SK-N-SH treated with all-trans-retinoic acid at 6 μM for 48 hours (cell line): ENCODE results near the gene RNU6-7.

Experiments used
- ATAC-seq: fragments of 200-7000 bp; cut with Tn5 transposase; 3 replicates; pipeline ENCODE4 v1.9.1; 2020; ENCODE audit warnings: mild to moderate bottlenecking, moderate library complexity
- ARNTL ChIP-seq: fragments of 450-650 bp; formaldehyde crosslinking; IDR thresholded peaks from 2 replicates; pipeline ENCODE4 v1.5.0; 2020; ENCODE audit warnings: low read depth, mild to moderate bottlenecking, moderate library complexity, borderline replicate concordance
- BACH2 ChIP-seq: fragments of 250-450 bp; sonication (Bioruptor Pico); IDR thresholded peaks from 2 replicates; pipeline ENCODE4 v1.9.0; 2021; ENCODE audit warnings: mild to moderate bottlenecking, borderline replicate concordance
- CSRNP3 ChIP-seq: fragments of 250-450 bp; sonication (Bioruptor Pico); IDR thresholded peaks from 2 replicates; pipeline ENCODE4 v1.5.1; 2021; ENCODE audit warnings: mild to moderate bottlenecking, moderate library complexity
- GLIS3 ChIP-seq: fragments of 250-450 bp; sonication (Bioruptor Pico); IDR thresholded peaks from 2 replicates; pipeline ENCODE4 v1.5.0; 2020; ENCODE audit warnings: mild to moderate bottlenecking, moderate library complexity
- OSR1 ChIP-seq: fragments of 250-450 bp; sonication (Bioruptor Pico); IDR thresholded peaks from 2 replicates; pipeline ENCODE4 v1.8.0; 2022; ENCODE audit warnings: moderate library complexity, mild to moderate bottlenecking, inconsistent platforms
- POU6F1 ChIP-seq: fragments of 250-450 bp; sonication (Bioruptor Pico); IDR thresholded peaks from 2 replicates; pipeline ENCODE4 v1.8.0; 2021; ENCODE audit warnings: low read depth, mild to moderate bottlenecking, moderate library complexity, borderline replicate concordance
- PPARA ChIP-seq: fragments of 250-450 bp; sonication (Bioruptor Pico); IDR thresholded peaks from 2 replicates; pipeline ENCODE4 v1.5.0; 2020; ENCODE audit warnings: mild to moderate bottlenecking, borderline replicate concordance
- SNAI2 ChIP-seq: fragments of 250-450 bp; sonication (Bioruptor Pico); IDR thresholded peaks from 2 replicates; pipeline ENCODE4 v1.5.0; 2020; ENCODE audit warnings: mild to moderate bottlenecking, moderate library complexity
- TCF4 ChIP-seq: fragments of 250-450 bp; sonication (Bioruptor Pico); IDR thresholded peaks from 2 replicates; pipeline ENCODE4 v1.8.0; 2021; ENCODE audit warnings: mild to moderate bottlenecking, moderate library complexity, borderline replicate concordance
- TOX ChIP-seq: fragments of 250-450 bp; sonication (Bioruptor Pico); IDR thresholded peaks from 2 replicates; pipeline ENCODE4 v1.8.0; 2021; ENCODE audit warnings: mild to moderate bottlenecking, moderate library complexity, borderline replicate concordance
- TSHZ2 ChIP-seq: fragments of 250-450 bp; sonication (Bioruptor Pico); IDR thresholded peaks from 2 replicates; pipeline ENCODE4 v1.5.0; 2020; ENCODE audit warnings: mild to moderate bottlenecking, moderate library complexity
- ZC3H10 ChIP-seq: fragments of 250-450 bp; sonication (Bioruptor Pico); IDR thresholded peaks from 2 replicates; pipeline ENCODE4 v1.5.1; 2021; ENCODE audit warnings: mild to moderate bottlenecking, moderate library complexity
- ZFP3 ChIP-seq: fragments of 250-450 bp; sonication (Bioruptor Pico); IDR thresholded peaks from 2 replicates; pipeline ENCODE4 v1.5.0; 2020; ENCODE audit warnings: mild to moderate bottlenecking, moderate library complexity
- ZFP30 ChIP-seq: fragments of 450-650 bp; formaldehyde crosslinking; IDR thresholded peaks from 2 replicates; pipeline ENCODE4 v1.5.0; 2022; ENCODE audit warnings: mild to moderate bottlenecking, moderate library complexity
- ZNF565 ChIP-seq: fragments of 450-650 bp; formaldehyde crosslinking; conservative IDR thresholded peaks from 2 replicates; pipeline ENCODE4 v1.5.0; 2020; ENCODE audit warnings: low read depth, mild to moderate bottlenecking, moderate library complexity
- ZNF8 ChIP-seq: fragments of 450-650 bp; formaldehyde crosslinking; IDR thresholded peaks from 2 replicates; pipeline ENCODE4 v1.5.0; 2020; ENCODE audit warnings: mild to moderate bottlenecking, moderate library complexity
- TF ChIP-seq, protein P1 (sequence below): fragments of 250-450 bp; sonication (Bioruptor Pico); IDR thresholded peaks from 2 replicates; pipeline ENCODE4 v1.8.0; 2020; ENCODE audit warnings: mild to moderate bottlenecking, moderate library complexity, borderline replicate concordance

Gene RNU6-7

DNA sequence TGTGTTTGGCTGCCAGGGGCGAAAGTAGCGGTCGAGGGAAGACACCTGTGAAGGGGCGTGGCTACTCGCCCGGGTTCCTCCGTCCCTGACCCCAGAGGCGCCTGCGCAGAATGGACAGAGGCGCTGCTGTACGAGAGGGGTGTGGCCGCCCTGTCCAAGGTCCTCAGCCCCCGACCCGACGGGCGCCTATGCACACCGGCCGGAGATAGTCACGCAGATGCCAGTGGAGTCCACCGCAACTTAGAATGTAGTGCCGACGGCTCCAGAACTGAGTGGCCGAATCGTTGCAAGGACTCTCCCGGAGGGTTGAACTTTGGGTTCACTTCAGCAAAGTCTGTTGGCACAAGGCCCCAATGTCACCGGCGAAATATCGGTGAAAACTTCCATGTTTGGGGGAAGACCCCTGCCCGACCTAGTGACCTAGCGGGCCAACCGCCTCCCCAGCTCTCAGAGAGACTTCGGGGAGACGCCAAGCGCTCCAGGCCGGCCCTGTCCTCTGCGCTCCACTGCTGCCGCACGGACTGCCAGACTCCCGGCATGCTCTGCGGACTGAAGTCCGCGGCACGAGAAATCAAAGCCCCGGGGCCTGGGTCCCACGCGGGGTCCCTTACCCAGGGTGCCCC lies 541 bp upstream of the RNU6-7 start:
- 0 out of 2 replicates have a peak, but pooled peaks have one; percentile 61 for TF ChIP-seq SNAI2 (CRISPR knock-in tag)
- TF ChIP-seq ZFP30 (CRISPR knock-in tag): no peak
- ATAC-seq: peak; percentile 80

- peak; percentile 21 for ATAC-seq
Observed at GRCh38 chr14:32202491-32202997, 699 bp downstream of the RNU6-7 start.

DNA sequence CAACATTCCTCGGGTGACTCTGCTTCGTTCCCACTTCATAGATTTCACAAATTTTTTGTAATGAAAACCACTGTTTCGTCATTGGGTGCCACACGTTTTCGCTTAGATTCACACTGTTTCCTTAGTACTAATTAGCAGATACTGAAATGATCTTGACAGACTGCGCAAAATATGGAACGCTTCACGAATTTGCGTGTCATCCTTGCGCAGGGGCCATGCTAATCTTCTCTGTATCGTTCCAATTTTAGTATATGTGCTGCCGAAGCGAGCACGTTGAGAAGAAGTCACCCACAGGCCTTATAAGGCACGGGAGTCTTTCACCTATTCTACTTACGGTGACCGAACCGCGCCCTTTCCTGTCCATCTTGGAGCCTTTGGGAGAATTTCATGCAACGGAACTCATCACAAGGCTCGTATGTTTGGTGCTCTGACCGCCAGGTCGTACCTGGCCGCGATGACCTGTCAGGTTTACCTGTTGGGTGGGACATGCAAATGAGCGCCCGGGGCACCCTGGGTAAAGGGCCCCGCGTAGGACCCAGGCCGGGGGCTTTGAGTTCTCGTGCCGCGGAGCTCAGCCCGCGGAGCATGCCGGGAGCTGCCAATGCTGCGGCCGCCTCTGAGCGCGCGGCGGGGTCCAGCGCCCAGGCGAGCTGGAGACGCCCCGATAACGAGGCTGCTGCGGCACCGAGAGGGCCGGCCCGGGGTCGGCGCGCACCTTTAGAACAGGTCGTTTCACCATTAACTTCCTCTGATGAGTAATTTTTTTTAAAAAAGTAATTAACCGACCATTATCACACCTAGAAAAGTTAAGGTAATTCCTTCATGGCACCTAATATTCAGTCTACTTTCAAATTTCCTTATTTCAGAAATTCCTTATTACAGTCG lies 1.4 kb downstream of the RNU6-7 start, which contains the start of gene RNU6-8:
Gene RNU6-8 (minus strand): TSS at position 272 of the 885 bp plus-strand sequence.
- ATAC-seq: peak; percentile 88
- TF ChIP-seq ZNF565 (no peak), ZFP3 (CRISPR knock-in tag) (no peak), TCF4 (CRISPR knock-in tag) (0 out of 2 replicates have a peak, but pooled peaks have one; percentile 13), SNAI2 (CRISPR knock-in tag) (no peak), ZNF8 (CRISPR knock-in tag) (no peak), ARNTL (CRISPR knock-in tag) (no peak)

More at GRCh38 chr14:32202491-32202997, 699 bp downstream of the RNU6-7 start:
- TF ChIP-seq, protein P1, sequence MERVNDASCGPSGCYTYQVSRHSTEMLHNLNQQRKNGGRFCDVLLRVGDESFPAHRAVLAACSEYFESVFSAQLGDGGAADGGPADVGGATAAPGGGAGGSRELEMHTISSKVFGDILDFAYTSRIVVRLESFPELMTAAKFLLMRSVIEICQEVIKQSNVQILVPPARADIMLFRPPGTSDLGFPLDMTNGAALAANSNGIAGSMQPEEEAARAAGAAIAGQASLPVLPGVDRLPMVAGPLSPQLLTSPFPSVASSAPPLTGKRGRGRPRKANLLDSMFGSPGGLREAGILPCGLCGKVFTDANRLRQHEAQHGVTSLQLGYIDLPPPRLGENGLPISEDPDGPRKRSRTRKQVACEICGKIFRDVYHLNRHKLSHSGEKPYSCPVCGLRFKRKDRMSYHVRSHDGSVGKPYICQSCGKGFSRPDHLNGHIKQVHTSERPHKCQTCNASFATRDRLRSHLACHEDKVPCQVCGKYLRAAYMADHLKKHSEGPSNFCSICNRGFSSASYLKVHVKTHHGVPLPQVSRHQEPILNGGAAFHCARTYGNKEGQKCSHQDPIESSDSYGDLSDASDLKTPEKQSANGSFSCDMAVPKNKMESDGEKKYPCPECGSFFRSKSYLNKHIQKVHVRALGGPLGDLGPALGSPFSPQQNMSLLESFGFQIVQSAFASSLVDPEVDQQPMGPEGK (CRISPR knock-in tag): no peak
- TF ChIP-seq CSRNP3 (CRISPR knock-in tag): no peak
- no peak for TF ChIP-seq SNAI2 (CRISPR knock-in tag)
- TF ChIP-seq TCF4 (CRISPR knock-in tag): no peak
- no peak for TF ChIP-seq PPARA (CRISPR knock-in tag)
- TF ChIP-seq OSR1: no peak
- no peak for TF ChIP-seq ZNF8 (CRISPR knock-in tag)
- TF ChIP-seq ZC3H10 (CRISPR knock-in tag): no peak
- TF ChIP-seq TOX (CRISPR knock-in tag): no peak
- no peak for TF ChIP-seq ZFP3 (CRISPR knock-in tag)
- TF ChIP-seq TSHZ2 (CRISPR knock-in tag): no peak

GRCh38 chr14:32203928-32204357 lies 2.1 kb downstream of the RNU6-7 start:
- ATAC-seq: peak; percentile 4; the same call in 1 of the 3 replicates
- no peak for TF ChIP-seq ZNF565
- TF ChIP-seq CSRNP3 (CRISPR knock-in tag): no peak
- TF ChIP-seq ZC3H10 (CRISPR knock-in tag): no peak
- no peak for TF ChIP-seq POU6F1 (CRISPR knock-in tag)
- no peak for TF ChIP-seq TSHZ2 (CRISPR knock-in tag)
- TF ChIP-seq TCF4 (CRISPR knock-in tag): no peak
- TF ChIP-seq BACH2 (CRISPR knock-in tag): no peak
- TF ChIP-seq ZFP30 (CRISPR knock-in tag): no peak
- TF ChIP-seq ARNTL (CRISPR knock-in tag): no peak
- TF ChIP-seq GLIS3 (CRISPR knock-in tag): no peak
- no peak for TF ChIP-seq OSR1
